ENCODE measurements around the gene PEAR1.

DNA sequence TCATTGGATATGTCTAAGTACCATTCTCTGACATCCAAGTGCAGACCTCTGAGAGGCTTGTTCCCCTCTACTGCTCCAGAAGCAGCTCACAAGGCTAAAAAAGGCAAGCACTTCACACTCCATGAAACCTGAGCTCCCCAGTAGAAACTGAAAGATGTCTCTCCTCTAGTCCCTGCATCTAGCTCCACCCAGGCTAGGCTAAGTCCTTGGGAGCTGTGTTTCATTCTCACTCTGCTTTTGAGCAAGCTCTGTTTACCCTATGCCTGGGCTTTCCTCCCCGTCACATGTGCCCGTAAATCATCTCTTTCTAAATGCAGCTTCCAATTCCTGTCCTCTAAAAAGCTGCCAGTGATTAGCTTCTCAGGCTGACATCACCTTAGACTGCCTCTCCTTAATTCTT is 65.9 kb downstream of the PEAR1 start:
- TF ChIP-seq CEBPB (IDR thresholded peaks at IDR 0.05; ENCODE audit: low read depth) (no peak), CTCF (IDR thresholded peaks at IDR 0.05 in 2 of 3, conservative IDR thresholded peaks at IDR 0.05 in 1 of 3; ENCODE audit: borderline replicate concordance in 1 of 3, insufficient read depth in 1 of 3, low read depth in 2 of 3, low read length in 2 of 3) (no peak), EZH2 (IDR thresholded peaks at IDR 0.05) (no peak), POLR2A (IDR thresholded peaks at IDR 0.05; ENCODE audit: borderline replicate concordance, extremely low read depth, insufficient read depth, insufficient read length) (no peak), ELF1 (IDR thresholded peaks at IDR 0.05; ENCODE audit: borderline replicate concordance, low read depth) (no peak), YY1 (IDR thresholded peaks at IDR 0.05; ENCODE audit: extremely low read depth, insufficient replicate concordance, low read depth, low read length) (no peak), RAD21 (IDR thresholded peaks at IDR 0.05; ENCODE audit: low read depth) (no peak), REST (IDR thresholded peaks at IDR 0.05; ENCODE audit: low read depth) (no peak), TCF7L2 (IDR thresholded peaks at IDR 0.05; ENCODE audit: borderline replicate concordance, extremely low read depth, insufficient read depth, insufficient read length) (no peak), EZH2phosphoT487 (IDR thresholded peaks at IDR 0.05; ENCODE audit: borderline replicate concordance) (no peak), POLR2AphosphoS5 (IDR thresholded peaks at IDR 0.05; ENCODE audit: low read depth, low read length) (no peak), ZBTB33 (IDR thresholded peaks at IDR 0.05; ENCODE audit: extremely low read depth, insufficient replicate concordance, low read length) (no peak), JUND (IDR thresholded peaks at IDR 0.05) (no peak)
- TF ChIP-seq, protein P1, sequence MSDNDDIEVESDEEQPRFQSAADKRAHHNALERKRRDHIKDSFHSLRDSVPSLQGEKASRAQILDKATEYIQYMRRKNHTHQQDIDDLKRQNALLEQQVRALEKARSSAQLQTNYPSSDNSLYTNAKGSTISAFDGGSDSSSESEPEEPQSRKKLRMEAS (IDR thresholded peaks at IDR 0.05): no peak
